OCI-LY7 (cell line): ENCODE results near the gene TOP2B.

Experiments used
- EZH2phosphoT487 ChIP-seq: fragments of 200-600 bp; sonication (generic); IDR thresholded peaks from 2 replicates; pipeline ENCODE4 v1.6.1; 2018; ENCODE audit warnings: low read depth, borderline replicate concordance, mild to moderate bottlenecking, mixed run types, antibody characterized with exemption, low read length, moderate library complexity, mixed read lengths
- TF ChIP-seq, protein P1 (sequence below): fragments of 200-600 bp; sonication (generic); conservative IDR thresholded peaks from 2 replicates; pipeline ENCODE4 v1.5.1; 2014; ENCODE audit warnings: mild to moderate bottlenecking, antibody characterized with exemption, low read length, moderate library complexity, mixed read lengths

GRCh38 chr3:25654576-25654975 is 10.1 kb downstream of the TOP2B start:
- TF ChIP-seq, protein P1, sequence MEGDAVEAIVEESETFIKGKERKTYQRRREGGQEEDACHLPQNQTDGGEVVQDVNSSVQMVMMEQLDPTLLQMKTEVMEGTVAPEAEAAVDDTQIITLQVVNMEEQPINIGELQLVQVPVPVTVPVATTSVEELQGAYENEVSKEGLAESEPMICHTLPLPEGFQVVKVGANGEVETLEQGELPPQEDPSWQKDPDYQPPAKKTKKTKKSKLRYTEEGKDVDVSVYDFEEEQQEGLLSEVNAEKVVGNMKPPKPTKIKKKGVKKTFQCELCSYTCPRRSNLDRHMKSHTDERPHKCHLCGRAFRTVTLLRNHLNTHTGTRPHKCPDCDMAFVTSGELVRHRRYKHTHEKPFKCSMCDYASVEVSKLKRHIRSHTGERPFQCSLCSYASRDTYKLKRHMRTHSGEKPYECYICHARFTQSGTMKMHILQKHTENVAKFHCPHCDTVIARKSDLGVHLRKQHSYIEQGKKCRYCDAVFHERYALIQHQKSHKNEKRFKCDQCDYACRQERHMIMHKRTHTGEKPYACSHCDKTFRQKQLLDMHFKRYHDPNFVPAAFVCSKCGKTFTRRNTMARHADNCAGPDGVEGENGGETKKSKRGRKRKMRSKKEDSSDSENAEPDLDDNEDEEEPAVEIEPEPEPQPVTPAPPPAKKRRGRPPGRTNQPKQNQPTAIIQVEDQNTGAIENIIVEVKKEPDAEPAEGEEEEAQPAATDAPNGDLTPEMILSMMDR, result no peak
- no peak for TF ChIP-seq EZH2phosphoT487
